Stimulated activated CD4-positive, alpha-beta T cell treated with anti-CD3 and anti-CD28 coated beads, Interleukin-2, amount 100 ng/mL, for 48 hours (primary cell): Measurements from ENCODE around the gene ITPKB.
"Not testable (repeated sequence)": the region's sequence is repeated elsewhere in the genome, so short reads cannot be mapped to it uniquely, and the experiment has no call there.

Experiments
- DNase-seq, 2 donors: peaks; one replicate each; pipeline ENCODE4 v3.0.0-alpha.2; 2020

ITPKB gene

GRCh38 chr1:226754793-226755533 lies 15.9 kb upstream of the ITPKB start:
- no peak for DNase-seq

- no peak for DNase-seq
These were observed 15.0 kb upstream of the ITPKB start for GRCh38 chr1:226754097-226754496.

GRCh38 chr1:226751703-226752102 lies 12.6 kb upstream of the ITPKB start:
- no peak for DNase-seq

GRCh38 chr1:226751214-226751613 lies 12.1 kb upstream of the ITPKB start:
- DNase-seq = no peak

- no peak for DNase-seq
These were observed 10.4 kb upstream of the ITPKB start for GRCh38 chr1:226749467-226749866.

- no peak for DNase-seq
These were observed 9.2 kb upstream of the ITPKB start for GRCh38 chr1:226748306-226748705.

- not testable (repeated sequence) for DNase-seq
These were observed 8.6 kb upstream of the ITPKB start for GRCh38 chr1:226747519-226748263.

GRCh38 chr1:226743259-226743658 lies 4.2 kb upstream of the ITPKB start:
- no peak for DNase-seq

- no peak for DNase-seq
These were observed 1.9 kb upstream of the ITPKB start for GRCh38 chr1:226741009-226741408.

GRCh38 chr1:226739696-226740065 lies 599 bp upstream of the ITPKB start:
- no peak for DNase-seq

- DNase-seq = no peak
These were observed 574 bp downstream of the ITPKB start for GRCh38 chr1:226738421-226738994.

- no peak for DNase-seq
These were observed 1.2 kb downstream of the ITPKB start for GRCh38 chr1:226737819-226738420.

GRCh38 chr1:226736908-226737818 lies 1.9 kb downstream of the ITPKB start:
- DNase-seq = no peak

- no peak for DNase-seq
These were observed 2.8 kb downstream of the ITPKB start for GRCh38 chr1:226736001-226736907.

- no peak for DNase-seq
These were observed 3.5 kb downstream of the ITPKB start for GRCh38 chr1:226735576-226735975.

- no peak for DNase-seq
These were observed 4.4 kb downstream of the ITPKB start for GRCh38 chr1:226734611-226735153.

- no peak for DNase-seq
These were observed 5.2 kb downstream of the ITPKB start for GRCh38 chr1:226733876-226734275.

- DNase-seq = no peak
These were observed 5.8 kb downstream of the ITPKB start for GRCh38 chr1:226733304-226733703.

GRCh38 chr1:226732856-226733291 lies 6.2 kb downstream of the ITPKB start:
- DNase-seq = no peak

- DNase-seq = no peak
These were observed 7.7 kb downstream of the ITPKB start for GRCh38 chr1:226731257-226731893.

GRCh38 chr1:226730836-226731235 lies 8.2 kb downstream of the ITPKB start:
- no peak for DNase-seq
